PC-3 (cell line): ENCODE results near the gene HOXC12. TPM values are rescaled to one million over a fixed set of nuclear protein-coding genes. Genes with fewer than 3 reads are reported as not detected.

Experiments
- ATAC-seq: fragments of 200-7000 bp; cut with Tn5 transposase; 2 replicates; pipeline ENCODE4 v1.9.1; 2020; ENCODE audit warnings: mild to moderate bottlenecking, moderate library complexity
- BruUV-seq: library from RNA; stranded (reverse); fragments of 400-500 nt; replicated peaks from 2 replicates; lab custom pipeline; 2021; lab: Mats Ljungman, UMichigan
- CTCF ChIA-PET: fragments of 300-600 bp; sonication (Branson Sonifier 250); formaldehyde crosslinking; loops from one replicate; lab custom pipeline; 2022; ENCODE audit warnings: antibody characterized with exemption; lab: Charles Lee
- POLR2A ChIA-PET: fragments of 300-600 bp; sonication (Branson Sonifier 250); formaldehyde crosslinking; loops from one replicate; lab custom pipeline; 2022; ENCODE audit warnings: antibody characterized with exemption; ENCODE audit not compliant: unreplicated experiment; lab: Charles Lee
- DNase-seq: peaks from one replicate; pipeline ENCODE4 v3.0.0-alpha.2; 2015
- H2AFZ ChIP-seq: fragments of 300-600 bp; sonication (generic); 2 replicates; pipeline ENCODE4 v1.6.0; 2016; ENCODE audit warnings: antibody characterized with exemption, low read length
- H3F3A ChIP-seq: fragments of 300-600 bp; sonication (generic); one replicate; pipeline ENCODE4 v1.6.0; 2017; ENCODE audit warnings: antibody characterized with exemption, low read length, control low read depth, mild to moderate bottlenecking; ENCODE audit not compliant: unreplicated experiment
- H3K27ac ChIP-seq: fragments of 300-600 bp; sonication (generic); 2 replicates; pipeline ENCODE4 v1.5.1; 2016; ENCODE audit warnings: mild to moderate bottlenecking, low read length
- H3K27me3 ChIP-seq: fragments of 300-600 bp; sonication (generic); 2 replicates; pipeline ENCODE4 v1.6.1; 2016; ENCODE audit warnings: low read length, mixed read lengths
- H3K36me3 ChIP-seq: fragments of 300-600 bp; sonication (generic); 2 replicates; pipeline ENCODE4 v1.6.1; 2016; ENCODE audit warnings: low read depth, mixed run types, low read length, mixed read lengths
- H3K4me1 ChIP-seq: fragments of 300-600 bp; sonication (generic); 2 replicates; pipeline ENCODE4 v1.5.1; 2016; ENCODE audit warnings: low read length; ENCODE audit not compliant: insufficient read depth
- H3K4me2 ChIP-seq: fragments of 300-600 bp; sonication (generic); 2 replicates; pipeline ENCODE4 v1.6.0; 2016; ENCODE audit warnings: low read length
- H3K4me3 ChIP-seq: fragments of 300-600 bp; sonication (generic); 2 replicates; pipeline ENCODE4 v1.5.1; 2016; ENCODE audit warnings: mild to moderate bottlenecking, low read length, mixed read lengths
- H3K79me2 ChIP-seq: fragments of 300-600 bp; sonication (generic); 2 replicates; pipeline ENCODE4 v1.6.1; 2017; ENCODE audit warnings: low read length, mixed read lengths
- H3K9ac ChIP-seq: fragments of 300-600 bp; sonication (generic); 2 replicates; pipeline ENCODE4 v1.6.0; 2016; ENCODE audit warnings: mild to moderate bottlenecking, low read length
- H3K9me2 ChIP-seq: fragments of 300-600 bp; sonication (generic); replicated peaks from 2 replicates; pipeline ENCODE4 v1.6.1; 2016; ENCODE audit warnings: mixed run types, low read length, mixed read lengths
- H3K9me3 ChIP-seq: fragments of 300-600 bp; sonication (generic); 2 replicates; pipeline ENCODE4 v1.6.1; 2016; ENCODE audit warnings: low read length, mixed read lengths
- H4K20me1 ChIP-seq: fragments of 300-600 bp; sonication (generic); 2 replicates; pipeline ENCODE4 v1.6.1; 2016; ENCODE audit warnings: low read length, mixed read lengths
- EZH2 ChIP-seq: fragments of 300-600 bp; sonication (generic); IDR thresholded peaks from one replicate; pipeline ENCODE4 v1.6.1; 2017; ENCODE audit warnings: antibody characterized with exemption, mild to moderate bottlenecking, low read length; ENCODE audit not compliant: unreplicated experiment
- EZH2phosphoT487 ChIP-seq: fragments of 300-600 bp; sonication (generic); IDR thresholded peaks from 2 replicates; pipeline ENCODE4 v1.6.1; 2018; ENCODE audit warnings: mild to moderate bottlenecking, antibody characterized with exemption, low read length, borderline replicate concordance
- intact Hi-C: fragments of 100-400 bp; cut with micrococcal nuclease; formaldehyde crosslinking; loops from 2 replicates; pipeline ENCODE4 v1.9.0; 2023
- total RNA-seq: library from RNA; depleted of rRNA; stranded (reverse); fragments of >200 nt; gene quantifications from 2 replicates; pipeline ENCODE4 v1.2.3, GENCODE V29; 2014
- TF ChIP-seq, protein P1 (sequence below): fragments of 300-600 bp; sonication (generic); conservative IDR thresholded peaks from 2 replicates; pipeline ENCODE4 v1.5.1; 2017; ENCODE audit warnings: antibody characterized with exemption, low read depth, mild to moderate bottlenecking, low read length

HOXC12 gene
- total RNA-seq, 1 experiment from 2014 or later, result 0.33 TPM

DNA sequence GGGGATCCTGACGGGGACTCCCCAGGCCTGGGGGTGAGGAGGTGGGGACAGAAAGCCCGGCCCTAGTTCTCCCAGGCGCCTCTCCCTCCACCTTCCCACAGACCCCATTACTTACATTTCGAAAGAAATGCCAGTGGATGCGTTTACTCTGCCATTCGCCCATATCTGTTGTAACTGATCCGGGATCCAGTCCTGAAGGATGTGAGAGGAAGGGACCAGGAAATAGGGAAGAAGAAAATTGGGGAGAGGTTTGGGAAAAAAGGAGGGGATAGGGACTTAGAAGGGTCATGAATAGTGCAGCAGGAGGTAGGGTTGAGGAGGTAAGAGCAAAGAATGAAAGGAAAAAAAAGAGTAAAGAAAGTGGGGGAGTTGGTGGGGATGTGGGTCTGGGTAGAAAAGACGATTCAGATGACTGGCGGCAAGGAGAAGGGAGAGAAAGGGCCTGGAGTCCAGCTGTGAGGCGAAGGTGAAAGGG, 1.1 kb downstream of the HOXC12 start:
- Histone ChIP-seq H3K4me1 (no peaks in the 10 kb centered on the region), H3K4me2 (no peak overlapping the region), H3K9me3 (no peaks in the 10 kb centered on the region), H3K9me2 (no peaks in the 10 kb centered on the region), H4K20me1 (no peaks in the 10 kb centered on the region), H3F3A (no peaks in the 10 kb centered on the region), H2AFZ (no peak overlapping the region), H3K27me3 (no peaks in the 10 kb centered on the region), H3K36me3 (no peaks in the 10 kb centered on the region), H3K79me2 (no peaks in the 10 kb centered on the region), H3K9ac (no peak overlapping the region), H3K4me3 (no peak overlapping the region), H3K27ac (no peak overlapping the region)
- TF ChIP-seq EZH2 (no peak), EZH2phosphoT487 (no peak)
- TF ChIP-seq, protein P1, sequence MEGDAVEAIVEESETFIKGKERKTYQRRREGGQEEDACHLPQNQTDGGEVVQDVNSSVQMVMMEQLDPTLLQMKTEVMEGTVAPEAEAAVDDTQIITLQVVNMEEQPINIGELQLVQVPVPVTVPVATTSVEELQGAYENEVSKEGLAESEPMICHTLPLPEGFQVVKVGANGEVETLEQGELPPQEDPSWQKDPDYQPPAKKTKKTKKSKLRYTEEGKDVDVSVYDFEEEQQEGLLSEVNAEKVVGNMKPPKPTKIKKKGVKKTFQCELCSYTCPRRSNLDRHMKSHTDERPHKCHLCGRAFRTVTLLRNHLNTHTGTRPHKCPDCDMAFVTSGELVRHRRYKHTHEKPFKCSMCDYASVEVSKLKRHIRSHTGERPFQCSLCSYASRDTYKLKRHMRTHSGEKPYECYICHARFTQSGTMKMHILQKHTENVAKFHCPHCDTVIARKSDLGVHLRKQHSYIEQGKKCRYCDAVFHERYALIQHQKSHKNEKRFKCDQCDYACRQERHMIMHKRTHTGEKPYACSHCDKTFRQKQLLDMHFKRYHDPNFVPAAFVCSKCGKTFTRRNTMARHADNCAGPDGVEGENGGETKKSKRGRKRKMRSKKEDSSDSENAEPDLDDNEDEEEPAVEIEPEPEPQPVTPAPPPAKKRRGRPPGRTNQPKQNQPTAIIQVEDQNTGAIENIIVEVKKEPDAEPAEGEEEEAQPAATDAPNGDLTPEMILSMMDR, result no peak
- ATAC-seq (no peak), DNase-seq (no peak)
- POLR2A ChIA-PET, result no interaction called here
- BruUV-seq, result no TSS peak
- intact Hi-C loops, result no loop called here
- CTCF ChIA-PET, result no interaction called here

DNA sequence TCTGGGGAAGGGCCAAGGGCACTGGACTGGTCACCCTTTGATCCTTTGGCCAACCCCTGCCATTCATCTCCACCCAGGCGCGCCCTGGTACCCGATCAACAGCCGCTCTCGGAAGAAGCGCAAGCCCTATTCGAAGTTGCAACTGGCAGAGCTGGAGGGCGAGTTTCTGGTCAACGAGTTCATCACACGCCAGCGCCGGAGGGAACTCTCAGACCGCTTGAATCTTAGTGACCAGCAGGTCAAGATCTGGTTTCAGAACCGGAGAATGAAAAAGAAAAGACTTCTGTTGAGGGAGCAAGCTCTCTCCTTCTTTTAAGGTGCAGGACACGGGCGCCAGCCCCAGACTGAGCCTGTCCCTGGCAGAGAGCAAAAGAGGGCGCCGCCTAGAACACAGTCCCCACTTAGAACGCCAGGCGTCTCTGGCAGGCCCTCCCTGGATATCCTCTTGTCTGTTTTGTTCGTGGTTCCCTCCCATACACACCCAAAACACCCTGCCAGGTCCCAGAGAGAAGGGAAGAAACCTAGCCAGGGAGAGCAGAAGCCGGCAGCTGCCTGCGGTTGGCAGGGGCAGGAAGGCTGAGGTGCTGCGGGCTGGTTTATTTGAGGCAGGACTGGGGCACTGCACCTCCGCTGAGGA, 1.7 kb downstream of the HOXC12 start:
- POLR2A ChIA-PET, result no interaction called here
- no peaks in the 10 kb centered on the region for H3K4me1 ChIP-seq
- H3K27ac ChIP-seq, result no peak overlapping the region

More for the DNA sequence above, 1.7 kb downstream of the HOXC12 start:
- BruUV-seq, result no TSS peak
- H3K4me3 ChIP-seq, result no peak overlapping the region
- H3K79me2 ChIP-seq, result no peaks in the 10 kb centered on the region
- no peaks in the 10 kb centered on the region for H3K9me2 ChIP-seq
- no peak for TF ChIP-seq EZH2
- no peak for TF ChIP-seq EZH2phosphoT487
- TF ChIP-seq, protein P1, result no peak
- no peaks in the 10 kb centered on the region for H3K27me3 ChIP-seq
- CTCF ChIA-PET, result no interaction called here
- DNase-seq, result no peak
- intact Hi-C loops, result no loop called here
- no peaks in the 10 kb centered on the region for H3K36me3 ChIP-seq
- ATAC-seq, result peak; percentile 65
- peak overlapping the region; percentile 52 for H2AFZ ChIP-seq
- no peaks in the 10 kb centered on the region for H3F3A ChIP-seq
- no peak overlapping the region for H3K9ac ChIP-seq
- no peaks in the 10 kb centered on the region for H4K20me1 ChIP-seq
- H3K9me3 ChIP-seq, result no peaks in the 10 kb centered on the region
- 0 out of 2 replicates have a peak overlapping the region, but pooled peaks have one; percentile 6 for H3K4me2 ChIP-seq
